ENCODE measurements around the gene GHRHR.

Gene GHRHR

DNA sequence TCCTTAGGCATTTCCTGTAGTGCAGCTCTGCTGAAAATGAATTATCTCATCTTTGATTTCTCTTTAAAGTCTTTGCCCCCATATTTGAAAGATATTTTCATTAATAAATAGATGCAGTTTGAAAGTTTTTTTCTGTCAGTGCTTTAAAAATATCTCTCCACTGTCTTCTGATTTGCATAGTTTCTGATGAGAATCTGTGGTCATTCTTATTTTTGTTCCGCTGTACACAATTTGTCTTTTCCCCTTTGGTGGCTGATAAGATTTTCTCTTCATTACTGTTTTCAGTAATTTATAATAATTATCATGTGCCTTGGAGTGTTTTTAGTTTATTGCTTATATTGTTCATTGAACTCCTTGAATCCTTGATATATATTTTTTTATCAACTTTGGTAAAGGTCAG lies 7.0 kb upstream of the GHRHR start:
- 0 out of 2 replicates have a peak, but pooled peaks cover 2% of the 10 kb centered on the region for H3K27me3 ChIP-seq (ENCODE audit: insufficient read depth, low read length)
- no peaks in the 10 kb centered on the region for H4K20me1 ChIP-seq (ENCODE audit: insufficient read depth, low read length)
- H3K9me3 ChIP-seq (ENCODE audit: low read length): peaks cover 6% of the 10 kb centered on the region; the same call in 1 of the 2 replicates
- no peak overlapping the region for H3K27ac ChIP-seq (ENCODE audit: low read depth, low read length, poor library complexity, severe bottlenecking)
- H3K4me3 ChIP-seq (ENCODE audit: low read depth, low read length, poor library complexity, severe bottlenecking): no peak overlapping the region
- TF ChIP-seq EZH2 (IDR thresholded peaks at IDR 0.05; ENCODE audit: borderline replicate concordance, low read length): no peak
- TF ChIP-seq, protein P1, sequence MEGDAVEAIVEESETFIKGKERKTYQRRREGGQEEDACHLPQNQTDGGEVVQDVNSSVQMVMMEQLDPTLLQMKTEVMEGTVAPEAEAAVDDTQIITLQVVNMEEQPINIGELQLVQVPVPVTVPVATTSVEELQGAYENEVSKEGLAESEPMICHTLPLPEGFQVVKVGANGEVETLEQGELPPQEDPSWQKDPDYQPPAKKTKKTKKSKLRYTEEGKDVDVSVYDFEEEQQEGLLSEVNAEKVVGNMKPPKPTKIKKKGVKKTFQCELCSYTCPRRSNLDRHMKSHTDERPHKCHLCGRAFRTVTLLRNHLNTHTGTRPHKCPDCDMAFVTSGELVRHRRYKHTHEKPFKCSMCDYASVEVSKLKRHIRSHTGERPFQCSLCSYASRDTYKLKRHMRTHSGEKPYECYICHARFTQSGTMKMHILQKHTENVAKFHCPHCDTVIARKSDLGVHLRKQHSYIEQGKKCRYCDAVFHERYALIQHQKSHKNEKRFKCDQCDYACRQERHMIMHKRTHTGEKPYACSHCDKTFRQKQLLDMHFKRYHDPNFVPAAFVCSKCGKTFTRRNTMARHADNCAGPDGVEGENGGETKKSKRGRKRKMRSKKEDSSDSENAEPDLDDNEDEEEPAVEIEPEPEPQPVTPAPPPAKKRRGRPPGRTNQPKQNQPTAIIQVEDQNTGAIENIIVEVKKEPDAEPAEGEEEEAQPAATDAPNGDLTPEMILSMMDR (IDR thresholded peaks at IDR 0.05; ENCODE audit: low read length): no peak
- no peaks in the 10 kb centered on the region for H3K79me2 ChIP-seq (ENCODE audit: insufficient read depth, low read length)
- H3K4me2 ChIP-seq (ENCODE audit: low read length): no peak overlapping the region
- no peak overlapping the region for H3K9ac ChIP-seq (ENCODE audit: low read length)
- H3F3A ChIP-seq (ENCODE audit: insufficient read depth, low read length): no peaks in the 10 kb centered on the region
- H3K9me2 ChIP-seq (ENCODE audit: low read depth, low read length): no peaks in the 10 kb centered on the region
- H2AFZ ChIP-seq (ENCODE audit: low read length): no peak overlapping the region
- no peaks in the 10 kb centered on the region for H3K36me3 ChIP-seq (ENCODE audit: insufficient read depth, low read length)
- H3K4me1 ChIP-seq (ENCODE audit: insufficient read depth, low read length, severe bottlenecking): no peaks in the 10 kb centered on the region

DNA sequence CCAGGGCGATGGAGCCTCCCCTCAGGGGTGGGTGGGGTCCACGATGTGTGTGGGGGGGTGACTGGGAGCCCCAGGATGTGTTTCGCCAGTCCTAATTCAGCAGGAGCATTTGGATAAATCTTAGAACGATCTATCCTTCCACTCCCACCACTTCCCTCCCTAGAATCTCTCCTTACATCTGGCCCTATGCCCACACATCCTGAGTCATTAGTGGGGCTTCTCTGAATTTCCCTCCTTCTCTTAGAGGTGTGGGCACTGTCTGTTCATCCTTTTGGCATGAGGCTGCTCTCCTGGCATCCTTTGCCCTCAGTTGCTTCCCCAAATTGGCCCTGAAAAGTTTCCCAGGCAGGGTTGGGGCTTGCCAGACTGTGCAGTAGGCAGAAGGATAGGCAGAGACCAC lies 1.6 kb downstream of the GHRHR start:
- 0 out of 2 replicates have a peak, but pooled peaks cover 5% of the 10 kb centered on the region for H3K27me3 ChIP-seq (ENCODE audit: insufficient read depth, low read length)
- no peak overlapping the region for H3K4me2 ChIP-seq (ENCODE audit: low read length)
- no peak overlapping the region for H2AFZ ChIP-seq (ENCODE audit: low read length)
- H3K9ac ChIP-seq (ENCODE audit: low read length): no peak overlapping the region
- no peaks in the 10 kb centered on the region for H4K20me1 ChIP-seq (ENCODE audit: insufficient read depth, low read length)
- no peaks in the 10 kb centered on the region for H3K79me2 ChIP-seq (ENCODE audit: insufficient read depth, low read length)
- no peaks in the 10 kb centered on the region for H3K9me3 ChIP-seq (ENCODE audit: low read length)
- H3K27ac ChIP-seq (ENCODE audit: low read depth, low read length, poor library complexity, severe bottlenecking): no peak overlapping the region
- no peaks in the 10 kb centered on the region for H3F3A ChIP-seq (ENCODE audit: insufficient read depth, low read length)
- no peaks in the 10 kb centered on the region for H3K36me3 ChIP-seq (ENCODE audit: insufficient read depth, low read length)
- H3K4me3 ChIP-seq (ENCODE audit: low read depth, low read length, poor library complexity, severe bottlenecking): no peak overlapping the region
- no peaks in the 10 kb centered on the region for H3K9me2 ChIP-seq (ENCODE audit: low read depth, low read length)
- H3K4me1 ChIP-seq (ENCODE audit: insufficient read depth, low read length, severe bottlenecking): no peaks in the 10 kb centered on the region
- TF ChIP-seq, protein P1 (IDR thresholded peaks at IDR 0.05; ENCODE audit: low read length): no peak
- TF ChIP-seq EZH2 (IDR thresholded peaks at IDR 0.05; ENCODE audit: borderline replicate concordance, low read length): no peak

DNA sequence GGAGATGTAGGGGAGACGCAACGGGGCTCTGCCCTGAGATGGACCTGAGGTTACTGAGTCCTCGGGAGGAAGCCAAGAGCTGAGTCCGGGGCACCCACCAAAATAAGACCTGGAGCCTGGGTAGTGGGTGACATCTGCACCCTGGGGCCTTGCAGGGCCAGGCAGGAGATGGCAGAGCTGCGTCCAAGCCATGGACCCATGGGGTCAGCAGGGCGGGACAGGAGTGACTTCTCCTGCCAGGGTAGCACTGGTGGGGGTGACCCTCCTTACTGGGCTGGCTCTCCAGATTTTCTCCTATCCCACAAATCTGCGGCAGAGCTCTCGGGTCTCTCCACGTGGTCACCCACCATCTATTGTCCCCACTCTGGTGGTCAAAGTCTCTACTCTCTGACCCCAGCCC lies 2.1 kb downstream of the GHRHR start:
- Histone ChIP-seq H3K27me3 (ENCODE audit: insufficient read depth, low read length) (0 out of 2 replicates have a peak, but pooled peaks cover 5% of the 10 kb centered on the region), H3K79me2 (ENCODE audit: insufficient read depth, low read length) (no peaks in the 10 kb centered on the region), H3K9ac (ENCODE audit: low read length) (no peak overlapping the region), H2AFZ (ENCODE audit: low read length) (no peak overlapping the region), H3F3A (ENCODE audit: insufficient read depth, low read length) (no peaks in the 10 kb centered on the region), H3K4me2 (ENCODE audit: low read length) (no peak overlapping the region), H4K20me1 (ENCODE audit: insufficient read depth, low read length) (no peaks in the 10 kb centered on the region), H3K27ac (ENCODE audit: low read depth, low read length, poor library complexity, severe bottlenecking) (no peak overlapping the region), H3K4me3 (ENCODE audit: low read depth, low read length, poor library complexity, severe bottlenecking) (no peak overlapping the region), H3K36me3 (ENCODE audit: insufficient read depth, low read length) (no peaks in the 10 kb centered on the region), H3K9me3 (ENCODE audit: low read length) (no peaks in the 10 kb centered on the region), H3K9me2 (ENCODE audit: low read depth, low read length) (no peaks in the 10 kb centered on the region), H3K4me1 (ENCODE audit: insufficient read depth, low read length, severe bottlenecking) (no peaks in the 10 kb centered on the region)
- TF ChIP-seq, protein P1 (IDR thresholded peaks at IDR 0.05; ENCODE audit: low read length): no peak
- TF ChIP-seq EZH2 (IDR thresholded peaks at IDR 0.05; ENCODE audit: borderline replicate concordance, low read length): no peak
